Fibroblast of upper back skin (primary cell): ENCODE data around the gene RNASEH2A.
"Not testable (repeated sequence)": the region's sequence is repeated elsewhere in the genome, so short reads cannot be mapped to it uniquely, and the experiment has no call there.

Experiments
- DNase-seq: peaks from one replicate; pipeline ENCODE4 v3.0.0-alpha.2; 2013

Gene RNASEH2A

GRCh38 chr19:12834566-12834943 lies 28.2 kb downstream of the RNASEH2A start, which contains the start of gene RTBDN:
Gene RTBDN (minus strand): TSS chr19:12834579. CDS start chr19:12829979, 4,600 bp downstream.
- DNase-seq, result no peak

- peak; percentile 7 for DNase-seq
Measured at GRCh38 chr19:12834976-12835757, 28.8 kb downstream of the RNASEH2A start.

- no peak for DNase-seq
Measured at GRCh38 chr19:12836529-12836863, 30.1 kb downstream of the RNASEH2A start.

GRCh38 chr19:12837225-12837624 lies 30.8 kb downstream of the RNASEH2A start:
- DNase-seq, result no peak

- no peak for DNase-seq
Measured at GRCh38 chr19:12838182-12838885, 31.9 kb downstream of the RNASEH2A start, which contains the start of gene MAST1. Gene MAST1 (plus strand): TSS chr19:12838515. CDS start chr19:12838573, 58 bp downstream.

GRCh38 chr19:12838886-12839756 lies 32.7 kb downstream of the RNASEH2A start:
- DNase-seq, result no peak

- DNase-seq, result peak; percentile 58
Measured at GRCh38 chr19:12840091-12841079, 34.0 kb downstream of the RNASEH2A start.

- peak; percentile 21 for DNase-seq
Measured at GRCh38 chr19:12841094-12841493, 34.7 kb downstream of the RNASEH2A start.

- DNase-seq, result no peak
Measured at GRCh38 chr19:12842511-12842910, 36.1 kb downstream of the RNASEH2A start.

GRCh38 chr19:12843328-12843727 lies 36.9 kb downstream of the RNASEH2A start:
- DNase-seq, result no peak

GRCh38 chr19:12843999-12844732 lies 37.8 kb downstream of the RNASEH2A start:
- DNase-seq, result no peak

GRCh38 chr19:12846613-12847012 lies 40.2 kb downstream of the RNASEH2A start:
- not testable (repeated sequence) for DNase-seq

GRCh38 chr19:12847159-12848139 lies 41.1 kb downstream of the RNASEH2A start:
- peak; percentile 72 for DNase-seq

- DNase-seq, result no peak
Measured at GRCh38 chr19:12856653-12857052, 50.3 kb downstream of the RNASEH2A start.

GRCh38 chr19:12858041-12858928 lies 51.9 kb downstream of the RNASEH2A start:
- no peak for DNase-seq

GRCh38 chr19:12859546-12859945 lies 53.2 kb downstream of the RNASEH2A start:
- no peak for DNase-seq
